SK-N-SH treated with all-trans-retinoic acid at 6 μM for 48 hours (cell line): Measurements from ENCODE around the gene BMP2.

Experiments
- ATAC-seq: fragments of 200-7000 bp; cut with Tn5 transposase; 3 replicates; pipeline ENCODE4 v1.9.1; 2020; ENCODE audit warnings: mild to moderate bottlenecking, moderate library complexity
- BACH2 ChIP-seq: fragments of 250-450 bp; sonication (Bioruptor Pico); IDR thresholded peaks from 2 replicates; pipeline ENCODE4 v1.9.0; 2021; ENCODE audit warnings: mild to moderate bottlenecking, borderline replicate concordance
- CSDC2 ChIP-seq: fragments of 250-450 bp; sonication (Bioruptor Pico); IDR thresholded peaks from 2 replicates; pipeline ENCODE4 v1.5.0; 2020; ENCODE audit warnings: mild to moderate bottlenecking, moderate library complexity
- ESRRG ChIP-seq: fragments of 250-450 bp; sonication (Bioruptor Pico); IDR thresholded peaks from 2 replicates; pipeline ENCODE4 v1.6.1; 2021; ENCODE audit warnings: mild to moderate bottlenecking
- GLIS3 ChIP-seq: fragments of 250-450 bp; sonication (Bioruptor Pico); IDR thresholded peaks from 2 replicates; pipeline ENCODE4 v1.5.0; 2020; ENCODE audit warnings: mild to moderate bottlenecking, moderate library complexity
- POU6F1 ChIP-seq: fragments of 250-450 bp; sonication (Bioruptor Pico); IDR thresholded peaks from 2 replicates; pipeline ENCODE4 v1.8.0; 2021; ENCODE audit warnings: low read depth, mild to moderate bottlenecking, moderate library complexity, borderline replicate concordance
- RARB ChIP-seq: fragments of 250-450 bp; sonication (Bioruptor Pico); IDR thresholded peaks from 2 replicates; pipeline ENCODE4 v1.8.0; 2021; ENCODE audit warnings: mild to moderate bottlenecking, moderate library complexity
- SNAI2 ChIP-seq: fragments of 250-450 bp; sonication (Bioruptor Pico); IDR thresholded peaks from 2 replicates; pipeline ENCODE4 v1.5.0; 2020; ENCODE audit warnings: mild to moderate bottlenecking, moderate library complexity
- TCF4 ChIP-seq: fragments of 250-450 bp; sonication (Bioruptor Pico); IDR thresholded peaks from 2 replicates; pipeline ENCODE4 v1.8.0; 2021; ENCODE audit warnings: mild to moderate bottlenecking, moderate library complexity, borderline replicate concordance
- TOX ChIP-seq: fragments of 250-450 bp; sonication (Bioruptor Pico); IDR thresholded peaks from 2 replicates; pipeline ENCODE4 v1.8.0; 2021; ENCODE audit warnings: mild to moderate bottlenecking, moderate library complexity, borderline replicate concordance
- TSHZ2 ChIP-seq: fragments of 250-450 bp; sonication (Bioruptor Pico); IDR thresholded peaks from 2 replicates; pipeline ENCODE4 v1.5.0; 2020; ENCODE audit warnings: mild to moderate bottlenecking, moderate library complexity
- ZC3H10 ChIP-seq: fragments of 250-450 bp; sonication (Bioruptor Pico); IDR thresholded peaks from 2 replicates; pipeline ENCODE4 v1.5.1; 2021; ENCODE audit warnings: mild to moderate bottlenecking, moderate library complexity
- ZFP3 ChIP-seq: fragments of 250-450 bp; sonication (Bioruptor Pico); IDR thresholded peaks from 2 replicates; pipeline ENCODE4 v1.5.0; 2020; ENCODE audit warnings: mild to moderate bottlenecking, moderate library complexity
- ZFP30 ChIP-seq: fragments of 450-650 bp; formaldehyde crosslinking; IDR thresholded peaks from 2 replicates; pipeline ENCODE4 v1.5.0; 2022; ENCODE audit warnings: mild to moderate bottlenecking, moderate library complexity
- ZNF565 ChIP-seq: fragments of 450-650 bp; formaldehyde crosslinking; conservative IDR thresholded peaks from 2 replicates; pipeline ENCODE4 v1.5.0; 2020; ENCODE audit warnings: low read depth, mild to moderate bottlenecking, moderate library complexity
- ZNF70 ChIP-seq: fragments of 450-650 bp; formaldehyde crosslinking; IDR thresholded peaks from 2 replicates; pipeline ENCODE4 v1.5.0; 2020; ENCODE audit warnings: mild to moderate bottlenecking, moderate library complexity
- ZNF8 ChIP-seq: fragments of 450-650 bp; formaldehyde crosslinking; IDR thresholded peaks from 2 replicates; pipeline ENCODE4 v1.5.0; 2020; ENCODE audit warnings: mild to moderate bottlenecking, moderate library complexity
- TF ChIP-seq, protein P1 (sequence below): fragments of 250-450 bp; sonication (Bioruptor Pico); IDR thresholded peaks from 2 replicates; pipeline ENCODE4 v1.5.1; 2020; ENCODE audit warnings: low read depth, mild to moderate bottlenecking, moderate library complexity
- TF ChIP-seq, protein P2 (sequence below): fragments of 250-450 bp; sonication (Bioruptor Pico); IDR thresholded peaks from 2 replicates; pipeline ENCODE4 v1.8.0; 2020; ENCODE audit warnings: mild to moderate bottlenecking, moderate library complexity, borderline replicate concordance

Gene BMP2

GRCh38 chr20:6784767-6785166, 17.3 kb downstream of the BMP2 start:
- ATAC-seq, result no peak
- no peak for TF ChIP-seq ZNF565 (CRISPR knock-in tag)
- TF ChIP-seq BACH2, result no peak
- no peak for TF ChIP-seq CSDC2 (CRISPR knock-in tag)
- TF ChIP-seq TSHZ2 (CRISPR knock-in tag), result no peak
- TF ChIP-seq, protein P1, sequence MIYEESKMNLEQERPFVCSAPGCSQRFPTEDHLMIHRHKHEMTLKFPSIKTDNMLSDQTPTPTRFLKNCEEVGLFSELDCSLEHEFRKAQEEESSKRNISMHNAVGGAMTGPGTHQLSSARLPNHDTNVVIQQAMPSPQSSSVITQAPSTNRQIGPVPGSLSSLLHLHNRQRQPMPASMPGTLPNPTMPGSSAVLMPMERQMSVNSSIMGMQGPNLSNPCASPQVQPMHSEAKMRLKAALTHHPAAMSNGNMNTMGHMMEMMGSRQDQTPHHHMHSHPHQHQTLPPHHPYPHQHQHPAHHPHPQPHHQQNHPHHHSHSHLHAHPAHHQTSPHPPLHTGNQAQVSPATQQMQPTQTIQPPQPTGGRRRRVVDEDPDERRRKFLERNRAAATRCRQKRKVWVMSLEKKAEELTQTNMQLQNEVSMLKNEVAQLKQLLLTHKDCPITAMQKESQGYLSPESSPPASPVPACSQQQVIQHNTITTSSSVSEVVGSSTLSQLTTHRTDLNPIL (CRISPR knock-in tag), result no peak
- TF ChIP-seq GLIS3 (CRISPR knock-in tag), result no peak
- TF ChIP-seq ZNF8 (CRISPR knock-in tag), result no peak
- TF ChIP-seq, all 23 proteins: peak for 0

DNA sequence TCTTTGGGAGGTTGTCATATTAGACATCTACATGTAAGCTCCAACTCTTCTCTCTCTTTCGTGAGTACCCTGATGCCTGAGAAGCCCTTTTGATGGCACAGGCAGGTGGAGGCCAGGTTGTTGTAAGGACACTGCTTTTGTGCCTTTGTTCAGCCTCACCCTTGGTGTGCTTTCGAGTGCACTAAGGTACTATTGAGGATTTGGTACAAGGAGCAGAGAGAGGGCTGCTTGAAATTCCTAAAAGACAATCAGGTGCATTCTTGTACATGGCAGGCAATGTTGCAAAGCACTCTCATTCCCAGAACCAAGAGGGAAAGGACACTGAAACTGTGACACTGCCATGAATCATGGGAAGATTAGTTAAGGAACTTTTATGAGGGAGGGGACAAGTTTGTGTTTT, 19.1 kb downstream of the BMP2 start:
- no peak for ATAC-seq
- TF ChIP-seq, protein P2, sequence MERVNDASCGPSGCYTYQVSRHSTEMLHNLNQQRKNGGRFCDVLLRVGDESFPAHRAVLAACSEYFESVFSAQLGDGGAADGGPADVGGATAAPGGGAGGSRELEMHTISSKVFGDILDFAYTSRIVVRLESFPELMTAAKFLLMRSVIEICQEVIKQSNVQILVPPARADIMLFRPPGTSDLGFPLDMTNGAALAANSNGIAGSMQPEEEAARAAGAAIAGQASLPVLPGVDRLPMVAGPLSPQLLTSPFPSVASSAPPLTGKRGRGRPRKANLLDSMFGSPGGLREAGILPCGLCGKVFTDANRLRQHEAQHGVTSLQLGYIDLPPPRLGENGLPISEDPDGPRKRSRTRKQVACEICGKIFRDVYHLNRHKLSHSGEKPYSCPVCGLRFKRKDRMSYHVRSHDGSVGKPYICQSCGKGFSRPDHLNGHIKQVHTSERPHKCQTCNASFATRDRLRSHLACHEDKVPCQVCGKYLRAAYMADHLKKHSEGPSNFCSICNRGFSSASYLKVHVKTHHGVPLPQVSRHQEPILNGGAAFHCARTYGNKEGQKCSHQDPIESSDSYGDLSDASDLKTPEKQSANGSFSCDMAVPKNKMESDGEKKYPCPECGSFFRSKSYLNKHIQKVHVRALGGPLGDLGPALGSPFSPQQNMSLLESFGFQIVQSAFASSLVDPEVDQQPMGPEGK (CRISPR knock-in tag), result no peak
- TF ChIP-seq TCF4 (no peak), ZFP3 (CRISPR knock-in tag) (no peak), BACH2 (no peak), TSHZ2 (CRISPR knock-in tag) (no peak), ZNF8 (CRISPR knock-in tag) (no peak), GLIS3 (CRISPR knock-in tag) (no peak), TOX (CRISPR knock-in tag) (no peak)
- TF ChIP-seq, protein P1 (CRISPR knock-in tag), result no peak

DNA sequence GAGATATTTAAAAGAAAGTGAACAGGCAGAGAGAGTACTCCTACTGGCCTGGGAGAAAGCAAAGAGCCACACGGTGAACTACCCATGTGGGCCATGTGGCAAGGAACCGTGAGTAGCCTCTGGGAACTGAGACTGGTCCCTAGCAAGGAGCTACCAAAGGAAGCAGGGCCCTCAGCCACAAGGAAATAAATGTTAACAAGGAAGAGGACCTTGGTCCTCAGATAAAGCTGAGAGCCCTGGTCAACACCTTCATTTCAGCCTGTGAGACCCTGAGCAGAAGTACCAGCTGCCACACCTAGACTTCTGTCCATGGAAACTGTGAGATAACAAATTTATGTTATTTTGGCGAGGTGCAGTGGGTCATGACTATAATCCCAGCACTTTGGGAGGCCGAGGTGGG, 25.3 kb downstream of the BMP2 start:
- TF ChIP-seq RARB (CRISPR knock-in tag) (no peak), ZFP3 (CRISPR knock-in tag) (no peak), CSDC2 (CRISPR knock-in tag) (no peak), POU6F1 (CRISPR knock-in tag) (no peak), GLIS3 (CRISPR knock-in tag) (no peak), TOX (CRISPR knock-in tag) (no peak), ZFP30 (CRISPR knock-in tag) (no peak), ESRRG (CRISPR knock-in tag) (no peak), TSHZ2 (CRISPR knock-in tag) (no peak), ZNF70 (CRISPR knock-in tag) (no peak), TCF4 (no peak), SNAI2 (no peak), ZC3H10 (CRISPR knock-in tag) (no peak), ZNF565 (CRISPR knock-in tag) (no peak), ZNF8 (CRISPR knock-in tag) (no peak)
- TF ChIP-seq, protein P2 (CRISPR knock-in tag), result no peak
- no peak for ATAC-seq
